ENCODE measurements around the gene JAZF1. TPM values are rescaled to one million over a fixed set of nuclear protein-coding genes. Genes with fewer than 3 reads are reported as not detected.

Gene JAZF1
- total RNA-seq, 2 donors from 2014 or later = 13.9 to 16.5 TPM

DNA sequence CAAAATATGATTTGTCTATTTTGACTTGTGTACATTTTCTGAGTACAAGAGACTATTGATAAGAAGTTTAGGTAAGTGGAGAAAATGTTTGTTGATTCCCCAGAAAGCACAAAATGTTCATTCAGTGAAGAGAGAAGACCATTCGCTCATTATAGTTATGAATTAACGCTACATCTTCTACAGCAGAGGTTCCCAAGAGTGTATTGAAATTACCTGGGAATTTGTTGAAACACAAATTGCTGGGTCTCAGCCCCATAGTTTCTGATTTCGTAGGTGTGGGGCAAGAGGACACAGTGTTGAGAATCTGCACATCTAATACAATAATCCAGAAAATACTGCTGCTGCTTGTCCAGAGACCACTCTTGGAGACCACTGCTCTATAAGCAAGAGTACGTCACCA is 24.2 kb downstream of the JAZF1 start:
- Histone ChIP-seq H3K27ac (no peak overlapping the region), H3K4me1 (ENCODE audit: control insufficient read depth in 1 of 2, low read depth in 2 of 2) (peaks cover 30 to 33% of the 10 kb centered on the region in 2 donors), H3K27me3 (replicated peaks; ENCODE audit: insufficient read depth) (no peaks in the 10 kb centered on the region), H3K36me3 (no peaks in the 10 kb centered on the region), H3K9me3 (no peaks in the 10 kb centered on the region), H3K4me3 (no peak overlapping the region)
- no peak for TF ChIP-seq CTCF (IDR thresholded peaks at IDR 0.05)
- no peak for ATAC-seq (ENCODE audit: insufficient number of reproducible peaks, low FRiP score, low read depth)
- no peak for DNase-seq (ENCODE audit: low spot score)

- H3K4me3 ChIP-seq = no peak overlapping the region
- H3K4me1 ChIP-seq (ENCODE audit: control insufficient read depth in 1 of 2, low read depth in 2 of 2) = peaks cover 30 to 33% of the 10 kb centered on the region in 2 donors
- no peak for TF ChIP-seq CTCF (IDR thresholded peaks at IDR 0.05)
- ATAC-seq (ENCODE audit: insufficient number of reproducible peaks, low FRiP score, low read depth) (no peak), DNase-seq (ENCODE audit: low spot score) (no peak)
- no peak overlapping the region for H3K27ac ChIP-seq
- H3K9me3 ChIP-seq = no peaks in the 10 kb centered on the region
- no peaks in the 10 kb centered on the region for H3K27me3 ChIP-seq (replicated peaks; ENCODE audit: insufficient read depth)
- no peaks in the 10 kb centered on the region for H3K36me3 ChIP-seq
Observed at GRCh38 chr7:28155964-28156363, 24.6 kb downstream of the JAZF1 start.

DNA sequence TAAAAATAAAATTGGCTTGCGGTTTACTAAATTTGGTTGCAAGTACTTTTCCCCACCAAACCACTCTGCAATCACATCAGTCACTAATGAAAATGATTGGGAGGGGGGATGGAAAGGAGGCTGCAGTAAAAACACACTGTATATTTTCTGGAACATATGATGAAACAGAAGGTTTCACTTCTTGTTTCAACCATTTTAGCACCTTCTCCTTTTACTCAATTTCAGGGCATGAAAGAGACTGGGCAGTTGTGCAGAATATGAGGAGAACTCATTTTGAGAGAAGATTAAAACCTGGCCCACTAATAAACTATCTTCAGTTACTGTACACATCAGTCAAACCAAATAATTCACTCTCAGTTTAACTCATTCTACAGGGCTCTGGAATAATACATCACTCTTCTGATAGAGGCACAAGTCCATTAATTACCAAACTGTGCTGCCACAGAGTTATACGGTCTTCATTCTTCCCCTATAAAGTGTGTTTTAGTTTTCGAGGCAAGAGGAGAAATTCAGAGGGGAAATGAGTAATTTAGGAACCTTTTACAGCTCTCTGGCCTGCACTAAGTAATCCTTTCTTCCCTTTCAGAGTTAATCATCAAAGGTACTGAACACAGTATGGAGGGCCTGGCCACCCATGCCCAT is 25.5 kb downstream of the JAZF1 start:
- Histone ChIP-seq H3K27ac (no peak overlapping the region), H3K27me3 (replicated peaks; ENCODE audit: insufficient read depth) (no peaks in the 10 kb centered on the region), H3K9me3 (no peaks in the 10 kb centered on the region), H3K4me1 (ENCODE audit: control insufficient read depth in 1 of 2, low read depth in 2 of 2) (peaks cover 30 to 33% of the 10 kb centered on the region in 2 donors), H3K36me3 (no peaks in the 10 kb centered on the region), H3K4me3 (no peak overlapping the region)
- DNase-seq (ENCODE audit: low spot score) (no peak), ATAC-seq (ENCODE audit: insufficient number of reproducible peaks, low FRiP score, low read depth) (no peak)
- no peak for TF ChIP-seq CTCF (IDR thresholded peaks at IDR 0.05)

DNA sequence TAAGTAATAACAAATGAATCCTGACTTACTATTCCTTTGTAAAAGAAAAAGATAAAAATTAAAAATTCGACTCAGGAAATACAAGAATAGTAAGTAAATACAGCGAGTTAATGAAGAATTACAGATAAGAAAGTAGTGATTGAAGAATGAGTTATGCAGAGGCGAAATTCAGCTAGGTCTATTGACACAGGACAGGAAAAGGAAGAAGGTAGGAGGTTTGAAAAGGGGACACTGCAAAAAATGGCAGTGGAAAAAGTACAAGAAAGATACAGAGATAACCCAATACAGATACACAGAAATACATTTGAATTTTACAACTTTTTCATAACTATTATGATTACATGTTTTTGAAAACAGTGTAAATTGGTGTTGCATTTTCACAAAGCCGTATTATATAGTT is 28.0 kb downstream of the JAZF1 start:
- H3K27ac ChIP-seq = no peak overlapping the region
- no peaks in the 10 kb centered on the region for H3K27me3 ChIP-seq (replicated peaks; ENCODE audit: insufficient read depth)
- ATAC-seq (ENCODE audit: insufficient number of reproducible peaks, low FRiP score, low read depth) (no peak), DNase-seq (ENCODE audit: low spot score) (no peak)
- no peak overlapping the region for H3K4me3 ChIP-seq
- TF ChIP-seq CTCF (IDR thresholded peaks at IDR 0.05) = no peak
- peaks cover 30 to 31% of the 10 kb centered on the region in 2 donors for H3K4me1 ChIP-seq (ENCODE audit: control insufficient read depth in 1 of 2, low read depth in 2 of 2)
- H3K9me3 ChIP-seq = no peaks in the 10 kb centered on the region
- H3K36me3 ChIP-seq = no peaks in the 10 kb centered on the region

- H3K4me3 ChIP-seq = no peak overlapping the region
- H3K9me3 ChIP-seq = no peaks in the 10 kb centered on the region
- no peak for TF ChIP-seq CTCF (IDR thresholded peaks at IDR 0.05)
- no peaks in the 10 kb centered on the region for H3K36me3 ChIP-seq
- DNase-seq (ENCODE audit: low spot score) = no peak
- H3K4me1 ChIP-seq (ENCODE audit: control insufficient read depth in 1 of 2, low read depth in 2 of 2) = peaks cover 28 to 30% of the 10 kb centered on the region in 2 donors
- ATAC-seq (ENCODE audit: insufficient number of reproducible peaks, low FRiP score, low read depth) = no peak
- H3K27me3 ChIP-seq (replicated peaks; ENCODE audit: insufficient read depth) = no peaks in the 10 kb centered on the region
- no peak overlapping the region for H3K27ac ChIP-seq
Observed at GRCh38 chr7:28151965-28152364, 28.6 kb downstream of the JAZF1 start.
